ENCODE data around the gene FOXP1.

The FOXP1 gene

DNA sequence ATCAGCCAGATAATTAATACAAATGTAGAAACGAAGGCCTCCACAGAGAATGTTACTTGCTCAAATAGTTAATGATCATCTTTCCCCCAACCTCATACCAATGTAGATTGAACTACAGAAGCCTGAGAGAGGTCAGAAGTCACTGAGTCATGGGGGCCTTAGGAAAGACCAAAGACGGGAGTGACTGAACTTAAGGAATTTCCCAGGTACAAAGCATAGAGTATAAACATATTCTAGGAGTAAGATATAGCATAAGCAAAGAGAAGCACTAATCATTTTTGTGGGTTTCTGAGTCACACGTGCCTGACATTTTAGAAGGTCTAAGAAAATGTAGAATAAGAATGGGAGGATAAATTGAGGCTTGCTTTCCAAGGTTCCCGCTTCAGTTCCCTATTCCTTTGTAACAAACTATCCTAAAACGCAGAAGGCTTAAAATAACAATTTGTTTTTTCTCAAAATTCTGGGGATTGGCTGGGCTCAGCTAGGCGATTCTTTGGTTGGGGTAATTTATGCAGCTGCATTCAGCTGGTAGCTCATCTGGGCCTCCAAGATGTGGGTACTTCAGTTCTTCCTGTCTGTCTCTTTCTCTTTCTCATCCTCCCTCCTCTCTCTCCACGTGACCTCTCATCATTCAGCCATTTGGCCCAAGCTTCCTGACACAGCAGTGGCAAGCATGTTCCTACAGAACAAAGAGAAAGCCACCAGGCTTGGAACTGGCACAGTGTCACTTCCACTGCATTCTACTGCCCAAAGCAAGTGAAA is 422.6 kb downstream of the FOXP1 start:
- FAIRE-seq: no peak

DNA sequence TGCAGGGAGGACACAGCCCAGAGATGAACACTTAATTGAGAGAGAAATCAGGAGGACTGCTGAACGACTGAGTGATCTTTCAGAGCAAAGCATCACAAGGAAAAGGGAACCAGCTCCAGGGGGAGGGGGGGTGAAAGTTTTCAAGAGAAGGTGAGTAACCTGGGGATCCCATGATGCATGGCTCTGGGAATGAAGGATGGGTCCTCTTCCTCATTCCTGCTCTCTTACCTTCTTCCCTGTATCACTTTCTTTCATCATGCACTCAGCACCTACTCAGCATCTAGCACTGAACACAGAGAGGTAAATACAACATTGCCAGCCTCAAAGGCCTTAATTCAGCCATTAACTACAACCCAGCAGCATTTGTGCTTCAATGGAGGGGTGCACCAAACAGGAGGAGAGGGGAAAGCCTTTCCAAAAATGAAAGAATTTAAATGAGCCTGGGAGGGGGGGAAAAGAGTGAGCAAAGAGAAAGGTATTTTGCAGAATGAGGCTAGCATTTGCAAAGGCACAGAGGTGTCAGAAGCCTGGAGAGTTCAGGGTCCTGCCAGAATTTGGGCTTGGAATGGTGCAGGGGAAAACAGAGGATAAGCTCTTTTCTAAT is 427.4 kb downstream of the FOXP1 start:
- no peak for FAIRE-seq

DNA sequence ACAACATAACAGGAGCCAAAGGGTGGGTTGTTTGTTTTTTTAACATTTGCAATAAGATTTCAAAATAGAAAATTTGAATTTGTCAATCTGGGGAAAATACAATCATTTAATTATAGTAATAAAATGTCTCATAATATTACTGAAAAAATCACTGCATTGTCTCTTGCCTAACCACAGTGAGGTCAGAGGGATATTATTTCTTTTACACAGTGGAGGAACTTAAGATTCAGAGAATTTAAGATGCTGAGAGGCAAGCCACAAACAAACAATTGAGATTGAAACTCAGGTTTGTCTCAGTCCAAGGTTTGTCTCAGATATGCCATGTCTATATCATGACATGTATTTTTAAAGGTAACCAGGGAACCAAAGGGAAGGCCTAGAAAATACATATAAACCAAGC is 428.7 kb downstream of the FOXP1 start:
- no peak for FAIRE-seq

DNA sequence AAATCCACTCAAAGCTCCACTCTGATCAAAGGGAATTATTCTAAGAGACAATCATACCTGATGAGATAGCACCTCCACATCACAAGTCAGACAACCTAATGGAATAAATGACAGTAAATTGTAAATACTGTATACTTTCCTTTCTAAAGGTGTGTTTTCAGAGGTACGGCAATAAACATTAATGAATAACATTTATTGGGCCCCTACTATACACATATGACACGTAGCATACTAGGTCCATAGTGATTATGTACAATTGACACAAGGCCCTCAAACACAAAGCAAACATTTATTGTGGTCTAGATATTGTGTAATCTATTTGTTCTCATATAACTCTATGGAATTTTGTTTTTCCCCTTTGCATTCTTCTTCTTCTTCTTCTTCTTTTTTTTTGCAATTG is 429.8 kb downstream of the FOXP1 start:
- FAIRE-seq: no peak

DNA sequence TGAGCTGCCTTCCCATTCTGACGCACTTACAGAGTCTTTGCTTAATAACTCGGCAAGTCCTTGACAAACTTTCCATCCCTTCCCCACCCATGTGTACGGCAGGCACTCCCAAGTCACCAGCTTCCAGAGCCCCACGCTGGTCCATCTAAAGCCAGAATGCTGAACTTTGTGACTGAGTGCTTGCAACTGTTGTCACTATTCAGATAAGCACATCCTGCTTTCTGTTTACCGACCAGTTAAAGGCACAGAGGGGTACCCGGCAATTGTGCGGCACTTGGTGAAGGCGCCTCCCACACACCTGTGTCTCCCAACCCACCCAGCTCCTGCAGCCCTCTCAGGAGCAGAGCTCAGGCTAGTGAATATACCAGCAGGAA is 430.6 kb downstream of the FOXP1 start:
- no peak for FAIRE-seq

DNA sequence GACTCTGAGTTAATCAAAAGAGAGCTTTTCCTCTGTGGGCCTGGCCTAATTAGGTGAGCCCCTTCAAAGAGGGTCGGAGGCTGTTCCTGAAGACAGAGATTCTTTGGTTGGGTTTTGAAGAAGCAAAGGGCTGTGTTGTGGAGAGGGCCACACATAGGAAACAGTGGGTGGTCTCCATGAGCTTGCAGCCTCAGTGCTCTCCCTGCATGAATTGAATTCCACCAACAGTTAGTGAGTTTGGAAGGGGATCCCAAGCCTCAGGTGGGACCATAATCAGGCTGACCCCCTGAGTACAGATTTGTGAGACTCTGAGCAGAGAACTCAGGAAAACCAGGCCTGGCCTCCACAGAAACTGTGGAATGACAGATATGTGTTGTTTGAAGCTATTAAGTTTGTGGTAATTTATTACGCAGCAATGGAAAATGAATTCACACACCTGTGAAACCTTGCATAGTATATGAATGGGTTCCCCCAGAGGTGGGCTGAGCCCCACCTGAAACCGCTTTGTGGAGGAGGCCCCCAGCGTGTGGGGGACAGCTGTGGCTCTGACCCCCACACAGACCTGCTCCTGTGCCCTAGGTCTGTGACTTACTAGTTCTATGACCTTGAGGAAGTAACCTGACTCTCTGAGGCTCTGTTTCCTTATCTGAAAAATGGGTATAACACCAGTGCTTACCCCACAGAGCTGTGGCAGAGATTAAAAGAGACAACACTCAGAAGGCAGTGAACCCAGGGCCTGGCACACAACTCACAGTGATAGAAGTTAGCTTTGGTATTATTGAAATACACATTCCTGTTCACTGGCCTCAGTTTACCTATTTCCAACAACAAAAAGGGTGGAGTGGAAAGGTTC is 431.3 kb downstream of the FOXP1 start:
- no peak for FAIRE-seq

DNA sequence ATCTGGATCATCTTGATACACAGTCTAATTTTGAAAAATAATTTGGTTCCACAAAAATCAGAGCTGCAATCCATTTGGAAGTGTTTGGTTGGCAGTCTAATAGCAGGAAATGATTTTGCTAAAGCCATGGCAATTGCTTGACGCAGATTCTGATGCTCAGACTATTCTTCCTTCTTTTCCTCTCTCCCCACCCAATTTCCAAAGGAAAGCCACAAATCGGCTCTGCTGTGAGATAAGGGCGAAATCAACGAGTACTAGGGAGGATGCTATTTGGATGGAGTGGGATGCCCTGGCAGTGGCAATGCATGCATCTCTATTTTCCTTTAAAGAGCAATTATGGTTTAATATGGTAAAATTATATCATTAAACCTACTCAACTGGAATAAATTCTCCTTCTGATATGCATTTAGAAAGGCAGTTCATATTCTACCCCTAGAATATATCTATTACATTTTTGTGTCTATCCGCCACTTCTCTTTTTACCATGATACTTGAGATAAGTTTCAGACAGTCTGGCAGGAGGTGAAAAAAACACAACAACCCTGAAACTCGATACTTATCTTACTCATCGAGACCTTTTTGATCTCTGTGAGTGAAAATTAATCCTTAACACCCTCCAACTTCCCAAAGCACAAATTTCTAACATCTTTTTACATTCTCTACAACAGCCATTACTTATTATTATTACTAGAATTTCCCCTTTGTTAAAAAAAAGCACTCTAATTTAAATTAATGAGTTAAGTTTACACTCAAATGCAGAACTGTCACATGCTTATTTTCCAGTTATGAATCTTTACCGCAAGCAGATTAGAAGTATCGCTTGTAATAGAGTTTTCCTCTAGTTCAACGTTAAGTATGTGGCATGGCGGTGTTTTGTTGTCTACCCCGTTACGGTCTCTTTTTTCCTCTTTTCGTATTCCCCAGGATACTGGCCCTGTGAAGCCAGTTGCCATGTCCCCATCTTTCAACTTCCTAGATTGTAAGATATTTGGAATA is 433.3 kb downstream of the FOXP1 start:
- FAIRE-seq: no peak

DNA sequence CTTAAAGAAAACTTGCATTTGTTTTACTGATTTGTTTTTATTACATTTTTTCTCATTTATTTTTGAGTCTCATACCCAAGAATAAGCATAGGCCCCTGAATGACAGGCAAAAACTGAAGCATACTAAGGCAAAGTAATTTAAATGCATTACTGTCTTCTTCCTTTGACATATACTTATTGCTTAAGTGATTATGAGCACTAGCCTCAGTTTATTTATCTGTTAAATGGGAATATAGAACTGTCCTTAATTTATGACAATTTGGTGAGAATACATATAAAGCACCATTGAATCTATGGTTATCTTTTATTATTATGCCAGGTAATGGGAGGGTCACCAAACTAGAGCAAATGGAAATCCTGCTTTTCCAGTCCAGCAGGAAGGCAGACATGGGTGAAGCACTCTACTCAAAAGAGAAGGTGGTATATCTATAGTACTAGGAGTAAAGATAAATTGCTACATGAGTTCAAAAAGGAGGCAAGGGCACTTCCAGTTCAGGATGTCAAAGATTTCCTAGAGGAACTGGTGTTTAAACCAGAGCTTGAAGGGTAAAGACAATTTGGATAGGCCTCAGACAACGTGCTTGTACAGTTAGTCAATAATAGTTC is 435.0 kb downstream of the FOXP1 start:
- no peak for FAIRE-seq

DNA sequence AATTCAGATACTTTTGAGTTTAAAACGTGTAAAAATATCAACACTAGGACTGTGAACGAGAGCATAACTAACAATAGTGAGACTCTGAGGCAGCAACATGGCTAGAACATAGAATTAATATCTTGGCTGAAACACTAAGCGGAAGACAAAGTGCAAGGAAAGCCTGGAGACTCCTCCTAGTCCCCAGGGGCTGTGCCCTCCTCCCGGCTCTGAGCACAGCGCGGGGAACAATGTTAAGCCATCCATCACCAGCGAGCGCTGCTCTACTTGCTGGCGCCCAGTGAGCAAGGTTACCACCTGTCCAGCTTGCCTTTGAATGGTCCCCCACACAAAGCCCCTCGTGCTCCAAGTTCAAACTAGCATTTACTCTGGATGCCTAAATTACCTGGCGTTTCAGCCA is 436.9 kb downstream of the FOXP1 start:
- FAIRE-seq: no peak

DNA sequence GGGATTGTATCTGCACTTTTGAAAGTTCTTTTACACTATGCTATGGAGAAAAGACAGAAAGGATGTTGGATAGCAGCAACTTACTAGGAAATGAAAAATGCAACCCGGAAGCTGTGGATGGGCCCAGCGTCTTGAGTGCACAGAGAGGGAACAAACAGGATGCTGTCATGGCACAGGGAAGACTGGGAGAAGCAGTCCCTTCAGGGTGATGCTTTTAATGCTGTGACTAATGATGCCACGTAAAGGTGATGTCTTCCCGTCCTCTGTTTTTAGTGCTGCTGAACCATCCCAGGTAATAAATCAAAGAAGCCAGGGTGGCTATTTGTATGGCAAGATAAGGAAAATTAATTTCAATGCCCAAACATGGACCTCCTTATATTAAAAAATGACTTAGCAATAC is 437.6 kb downstream of the FOXP1 start:
- FAIRE-seq: no peak

DNA sequence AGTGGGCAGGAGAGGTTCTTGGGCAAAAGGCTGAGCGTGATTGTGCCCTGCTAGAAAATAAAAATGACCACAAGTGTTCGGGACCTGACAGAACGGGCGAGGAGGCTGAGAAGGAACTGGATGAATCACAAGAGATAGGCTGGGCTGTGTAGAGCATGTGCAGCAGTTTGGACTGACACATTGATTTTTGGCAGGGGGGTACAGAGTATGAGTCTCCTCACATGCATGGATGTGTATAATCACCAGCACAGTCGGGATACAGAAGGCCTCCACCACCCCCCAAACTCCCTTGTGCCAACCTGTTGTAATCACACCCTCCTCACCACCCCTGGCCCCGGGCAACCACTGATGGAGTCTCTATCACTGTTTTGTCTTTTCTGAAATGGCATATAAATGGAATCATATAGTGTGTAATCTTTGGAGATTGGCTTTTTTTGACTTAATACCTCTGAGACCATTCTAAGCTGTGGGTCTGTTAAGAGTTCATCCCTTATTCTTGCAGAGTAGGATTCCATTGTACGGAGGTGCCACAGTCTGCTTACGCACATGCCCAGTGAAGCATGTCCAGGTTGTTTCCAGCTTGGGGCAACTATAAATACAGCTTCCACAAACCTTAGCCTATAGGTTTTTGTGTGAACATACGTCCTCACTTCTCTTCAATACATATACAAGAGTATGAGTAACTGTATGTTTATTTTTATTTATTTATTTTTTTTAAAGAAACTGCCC is 438.8 kb downstream of the FOXP1 start:
- FAIRE-seq: no peak

DNA sequence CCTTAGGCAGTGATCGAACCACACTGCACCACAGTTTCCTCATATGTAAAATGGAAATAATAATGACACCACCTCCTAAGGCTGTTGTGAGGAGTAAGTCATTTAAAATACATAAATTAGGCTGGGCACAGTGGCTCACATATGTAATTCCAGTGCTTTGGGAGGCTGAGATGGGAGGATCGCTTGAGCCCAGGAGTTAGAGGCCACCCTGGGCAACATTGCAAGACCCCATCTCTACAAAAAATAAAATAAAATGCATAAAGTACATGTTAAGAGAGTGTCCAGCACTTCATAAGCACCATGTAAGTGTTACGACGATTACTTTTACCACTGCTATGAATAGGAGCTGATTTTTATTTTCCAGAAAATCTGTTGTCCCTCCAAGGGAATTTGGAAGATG is 440.0 kb downstream of the FOXP1 start:
- no peak for FAIRE-seq

DNA sequence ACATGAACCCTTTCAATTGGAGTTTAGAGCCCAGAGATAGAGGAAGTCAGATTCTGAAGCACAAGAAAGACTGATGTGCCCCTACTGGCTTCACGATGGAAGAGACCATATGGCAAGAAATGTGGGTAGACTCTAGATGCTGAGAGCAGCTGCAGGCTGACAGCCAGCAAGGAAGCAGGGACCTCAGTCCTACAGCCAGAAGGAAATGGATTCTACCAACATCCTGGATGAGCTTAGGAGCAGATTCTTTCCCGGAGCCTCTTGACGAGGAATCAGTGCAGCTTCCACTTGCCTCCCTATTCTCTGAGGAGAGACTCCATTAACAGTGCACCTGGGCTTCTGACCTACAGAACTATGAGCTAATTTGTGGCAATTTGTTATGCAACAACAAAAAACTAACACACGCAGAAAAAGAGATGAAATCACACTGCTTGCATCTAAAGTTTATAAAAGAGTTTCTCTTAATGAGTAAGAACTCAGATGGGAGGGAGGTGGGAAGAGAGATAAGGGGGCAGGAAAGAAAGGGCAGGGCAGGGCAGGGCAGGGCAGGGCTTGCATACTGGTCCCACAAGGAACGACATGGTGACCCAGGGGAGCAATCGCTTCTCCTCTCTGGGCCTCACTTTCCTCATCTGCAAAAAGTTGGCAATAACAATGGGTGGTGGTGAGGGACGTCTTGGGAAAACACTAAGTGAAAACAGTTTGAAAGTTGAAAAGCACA is 440.9 kb downstream of the FOXP1 start:
- no peak for FAIRE-seq

DNA sequence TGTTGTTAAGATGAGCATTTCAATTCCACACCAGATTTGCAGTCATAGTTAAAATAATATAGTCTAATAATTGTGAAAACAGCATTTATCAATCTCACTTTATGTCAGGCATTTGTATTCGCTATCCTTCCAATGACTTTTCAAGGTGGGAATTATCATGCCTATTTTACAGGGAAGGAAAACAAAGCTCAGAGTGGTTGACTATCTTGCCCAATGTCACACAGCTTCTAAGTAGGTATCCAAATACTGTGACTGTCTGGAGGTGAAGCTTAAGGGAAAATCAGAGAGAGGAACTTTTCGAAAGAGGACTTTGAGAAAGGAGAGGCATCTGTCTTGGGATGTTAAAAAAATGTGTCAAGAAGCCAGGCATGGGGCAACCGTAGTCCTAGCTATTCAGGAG is 443.1 kb downstream of the FOXP1 start:
- no peak for FAIRE-seq

DNA sequence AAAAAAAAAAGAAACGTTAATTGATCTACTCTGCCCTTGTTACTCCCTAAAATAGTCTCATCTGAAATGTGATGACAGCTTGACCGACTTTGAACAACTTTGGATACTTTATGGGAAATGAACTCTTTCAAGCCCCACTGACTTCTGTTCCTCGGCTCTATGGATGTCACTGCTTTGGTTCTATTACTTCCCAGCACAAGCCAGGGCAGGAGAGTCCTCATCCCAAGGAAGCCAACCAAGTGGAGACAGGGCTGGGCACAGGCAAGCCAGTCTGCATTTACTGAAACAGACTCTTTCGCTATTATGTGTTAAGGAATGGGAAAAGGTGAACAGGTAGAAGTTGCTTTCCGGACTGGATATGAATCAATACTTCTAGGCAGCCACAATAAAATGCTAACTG is 444.0 kb downstream of the FOXP1 start:
- no peak for FAIRE-seq

DNA sequence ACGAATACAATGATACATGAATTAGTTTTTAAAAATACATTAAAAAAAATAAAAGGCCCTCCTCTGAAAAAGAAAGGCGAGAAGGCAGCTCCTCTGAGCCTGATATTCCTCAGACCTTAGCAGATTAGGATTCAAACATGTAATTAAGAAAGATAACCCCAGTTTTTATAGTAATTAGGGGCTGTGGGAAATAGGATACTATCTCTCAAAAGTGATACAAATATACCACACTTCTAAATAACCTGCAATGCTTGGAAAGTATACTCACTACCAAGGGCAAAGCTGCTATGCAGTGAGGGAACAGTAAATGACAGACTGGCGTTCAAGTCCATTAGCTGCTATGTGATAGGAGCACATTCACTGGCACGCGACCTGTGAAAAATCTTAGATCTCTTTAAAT is 445.1 kb downstream of the FOXP1 start:
- FAIRE-seq: no peak

DNA sequence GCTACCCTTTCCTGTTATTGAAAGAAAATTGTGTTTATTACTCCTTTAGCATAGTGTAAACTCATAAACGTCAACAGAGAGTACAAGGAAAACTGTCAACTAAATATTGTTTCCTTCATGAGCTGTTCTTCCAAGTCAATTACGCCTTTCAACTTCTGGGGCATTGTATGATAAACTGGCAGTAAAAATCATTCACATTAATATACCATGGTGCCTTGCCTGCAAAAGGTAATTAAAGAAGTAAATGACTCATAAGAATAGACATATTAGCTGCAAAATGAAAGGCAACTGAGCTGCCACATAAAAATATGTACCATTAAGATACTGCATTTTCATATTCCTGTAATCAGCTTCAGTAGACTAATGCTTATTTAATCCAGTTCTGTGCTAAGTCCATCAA is 447.3 kb downstream of the FOXP1 start:
- no peak for FAIRE-seq

DNA sequence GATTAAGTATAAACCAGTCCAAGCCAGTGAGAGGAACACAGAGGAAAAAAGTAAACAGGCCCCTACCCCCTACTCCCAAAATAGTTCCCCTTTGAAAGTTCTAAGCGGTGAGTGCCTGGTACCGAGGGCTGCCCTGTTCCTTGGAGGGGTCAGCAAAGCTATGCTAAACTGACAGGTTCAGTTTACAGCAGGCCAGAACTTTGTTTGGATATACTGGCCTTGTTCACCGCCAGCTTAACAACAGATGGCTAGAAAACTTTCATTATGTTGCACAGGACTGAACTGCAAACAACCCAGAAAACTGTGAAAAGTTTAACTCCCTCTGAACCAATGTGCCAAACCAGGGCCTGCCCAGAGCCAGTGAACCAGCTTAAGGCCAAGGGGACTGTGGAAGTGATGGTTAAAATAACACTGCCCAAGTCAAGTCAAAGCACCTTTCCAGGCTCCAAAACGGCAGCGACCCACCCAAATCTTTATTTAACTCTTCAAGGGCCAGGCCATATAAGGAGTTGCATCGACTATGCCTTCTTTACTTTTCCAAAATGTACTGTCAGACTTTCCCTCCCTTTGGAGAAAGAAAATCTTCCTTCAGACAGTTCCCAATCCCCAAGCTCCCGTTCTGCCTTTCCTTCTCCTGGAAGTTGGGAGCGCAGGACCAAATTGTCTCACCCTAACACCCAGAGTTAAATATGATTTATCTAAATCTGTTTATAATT is 448.0 kb downstream of the FOXP1 start:
- FAIRE-seq: no peak

DNA sequence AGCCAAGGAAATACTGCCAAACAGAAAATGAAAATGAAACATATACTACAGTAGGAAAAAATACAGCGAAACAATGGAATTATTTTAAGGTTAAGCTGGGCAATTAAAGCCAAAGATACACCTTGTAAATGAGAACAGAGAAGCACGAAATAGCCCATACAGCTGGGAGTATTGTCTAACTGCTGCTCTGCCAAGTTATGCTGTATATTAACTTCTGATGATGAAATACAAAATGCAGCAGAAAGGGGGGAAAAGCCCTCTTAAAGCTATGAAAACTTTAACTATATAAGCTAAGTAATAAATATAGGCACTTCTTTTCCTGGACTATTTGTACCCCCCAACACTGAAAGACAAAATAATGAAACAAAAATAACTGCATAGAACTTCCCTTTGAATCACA is 449.0 kb downstream of the FOXP1 start:
- FAIRE-seq: no peak

DNA sequence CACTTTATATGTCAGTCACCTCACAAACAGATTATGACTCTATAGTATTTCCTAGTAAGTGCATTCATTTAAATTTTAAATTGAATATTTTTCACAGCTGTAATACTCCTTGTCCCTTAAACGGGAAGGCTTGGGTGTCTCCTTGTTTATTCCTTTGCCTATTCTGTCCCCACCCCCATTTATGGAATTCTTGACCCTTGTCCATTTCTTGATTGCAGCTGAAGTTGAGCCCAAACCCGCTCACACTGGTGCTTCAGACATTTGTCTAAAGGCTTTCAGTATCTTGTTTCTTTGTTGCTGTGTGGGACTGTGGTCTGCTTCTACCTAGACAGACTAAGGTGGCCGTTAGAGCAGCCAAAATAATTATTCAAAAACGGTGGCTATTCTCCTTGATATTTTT is 449.7 kb downstream of the FOXP1 start:
- no peak for FAIRE-seq

Data from endometrium (tissue), 2 donors.